IPS DF 19.7 (cell line): ENCODE data around the gene KRTAP10-1.
"Not testable (repeated sequence)": the region's sequence is repeated elsewhere in the genome, so short reads cannot be mapped to it uniquely, and the experiment has no call there.

Source experiments
- DNase-seq: peaks from one replicate; pipeline ENCODE4 v3.0.0-alpha.2; 2013; ENCODE audit warnings: low read depth, low spot score

KRTAP10-1 gene

GRCh38 chr21:44503006-44503889, 36.7 kb downstream of the KRTAP10-1 start:
- DNase-seq: not testable (repeated sequence)

- no peak for DNase-seq
Measured at GRCh38 chr21:44502171-44502958, 37.6 kb downstream of the KRTAP10-1 start.

GRCh38 chr21:44500111-44500510, 39.9 kb downstream of the KRTAP10-1 start:
- DNase-seq: no peak

- no peak for DNase-seq
Measured at GRCh38 chr21:44499631-44500030, 40.4 kb downstream of the KRTAP10-1 start.

- no peak for DNase-seq
Measured at GRCh38 chr21:44499211-44499560, 40.8 kb downstream of the KRTAP10-1 start.

- DNase-seq: no peak
Measured at GRCh38 chr21:44498280-44499210, 41.5 kb downstream of the KRTAP10-1 start.

GRCh38 chr21:44497703-44498126, 42.3 kb downstream of the KRTAP10-1 start:
- DNase-seq: no peak

- no peak for DNase-seq
Measured at GRCh38 chr21:44496564-44497550, 43.1 kb downstream of the KRTAP10-1 start.

- DNase-seq: no peak
Measured at GRCh38 chr21:44495611-44496563, 44.1 kb downstream of the KRTAP10-1 start.

GRCh38 chr21:44494956-44495355, 45.0 kb downstream of the KRTAP10-1 start:
- no peak for DNase-seq

GRCh38 chr21:44494418-44494817, 45.6 kb downstream of the KRTAP10-1 start:
- no peak for DNase-seq

- no peak for DNase-seq
Measured at GRCh38 chr21:44492567-44493385, 47.2 kb downstream of the KRTAP10-1 start.

GRCh38 chr21:44490816-44491215, 49.2 kb downstream of the KRTAP10-1 start:
- DNase-seq: no peak

GRCh38 chr21:44490405-44490804, 49.6 kb downstream of the KRTAP10-1 start:
- DNase-seq: no peak

GRCh38 chr21:44489962-44490361, 50.0 kb downstream of the KRTAP10-1 start:
- DNase-seq: no peak
